ENCODE results near the gene NRXN2. TPM values are rescaled to one million over a fixed set of nuclear protein-coding genes. Genes with fewer than 3 reads are reported as not detected.

The NRXN2 gene
- total and polyA plus RNA-seq, 10 of the 15 experiments (the other 5 are each of a cell fraction or from before 2014, with no cell fraction given) = 0.03 to 1.4 (median 0.23) TPM

DNA sequence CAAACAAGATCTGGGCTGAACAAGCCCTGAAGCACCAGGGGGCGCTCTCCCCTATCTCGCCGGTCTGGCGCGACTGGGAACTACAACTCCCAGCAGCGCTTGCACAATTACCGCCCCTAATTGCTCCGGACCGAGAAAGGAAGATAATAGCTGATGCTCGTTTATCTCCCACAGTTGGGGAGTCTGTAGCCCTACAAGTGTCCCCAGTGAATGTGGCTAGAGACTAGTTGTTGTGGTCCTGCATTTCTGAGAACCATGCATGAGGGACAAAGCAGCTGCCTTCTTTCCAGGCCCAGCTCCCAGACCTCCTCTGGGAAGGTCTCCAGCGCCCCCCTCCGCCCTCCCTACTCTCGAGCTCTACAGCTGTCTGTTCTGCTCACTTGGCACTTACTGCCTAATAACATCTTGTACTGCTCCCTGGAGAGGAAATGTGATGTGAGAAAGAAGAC lies 34.4 kb downstream of the NRXN2 start:
- Histone ChIP-seq H3K9me3 (replicated peaks; ENCODE audit: control insufficient read depth, insufficient read depth, low read length) (no peaks in the 10 kb centered on the region), H3K27ac (ENCODE audit: control insufficient read depth, insufficient read depth) (no peak overlapping the region), H3K4me3 (no peak overlapping the region; the same call in 1 of the 2 replicates), H3K27me3 (replicated peaks in 1 of 2; ENCODE audit: control insufficient read depth in 2 of 2, insufficient read depth in 2 of 2, low read length in 1 of 2) (no peaks in the 10 kb centered on the region; a peak in 1 of 4 replicates), H2AFZ (ENCODE audit: control insufficient read depth, low read depth, low read length) (peak overlapping the region; percentile 86), H3K4me2 (ENCODE audit: control insufficient read depth, insufficient read depth) (peak overlapping the region; percentile 75), H3K79me2 (ENCODE audit: control insufficient read depth, insufficient read depth, low read length) (no peaks in the 10 kb centered on the region), H3K9ac (ENCODE audit: control insufficient read depth, insufficient read depth, low read length) (no peak overlapping the region), H3K36me3 (ENCODE audit: control insufficient read depth in 2 of 2, insufficient read depth in 2 of 2, low read length in 1 of 2) (no peaks in the 10 kb centered on the region), H4K20me1 (ENCODE audit: control insufficient read depth, insufficient read depth) (no peaks in the 10 kb centered on the region), H3K4me1 (ENCODE audit: control insufficient read depth, insufficient read depth, low read length) (0 out of 2 replicates have a peak, but pooled peaks cover 3% of the 10 kb centered on the region)
- in situ Hi-C loops (cut with MboI) = loop anchor here (5.0 kb wide), 1 partner anchor 49 kb away; no protein-coding TSS in a partner anchor
- intact Hi-C loops (cut with micrococcal nuclease; ENCODE audit: unreplicated experiment) = loop anchor here (1.0 to 2.0 kb wide), 3 partner anchors 34 to 55 kb away; partner anchors contain the start of gene NRXN2
- peak; percentile 99 for ATAC-seq
- under 1% methylated on average over 13 of the region's 13 CpGs for WGBS (ENCODE audit: insufficient coverage, insufficient replicate concordance, low lambda C conversion rate, missing lambda C conversion rate)
- ChIA-PET RAD21 (ENCODE audit: unreplicated experiment) (interaction anchor here (0.6 to 3.1 kb wide), 36 partner anchors 8 to 431 kb away, joined by 3 to 45 read pairs (median 4); partner anchors contain the start of genes CDC42BPG, MAP4K2, PRDX5 and RASGRP2), CTCF (interaction anchor here (0.6 to 5.6 kb wide), 59 partner anchors 9 to 641 kb away, joined by 3 to 128 read pairs (median 4); partner anchors contain the start of genes CDC42BPG, NRXN2, PRDX5 and RASGRP2), POLR2A (interaction anchor here (0.7 to 0.9 kb wide), 2 partner anchors 15 to 38 kb away, joined by 3 read pairs; no protein-coding TSS in a partner anchor), SMC1A (ENCODE audit: uncharacterized antibody, unreplicated experiment) (interaction anchor here (0.7 to 2.5 kb wide), 22 partner anchors 9 to 115 kb away, joined by 3 to 40 read pairs (median 4); partner anchors contain the start of gene RASGRP2)
- FAIRE-seq = peak; percentile 96
- DNase-seq (ENCODE audit: low read depth, low spot score) = peak; percentile 46
- BruUV-seq (replicated peaks) = no TSS peak
- TF ChIP-seq MTA2 (IDR thresholded peaks at IDR 0.05; ENCODE audit: low read depth) = peak; percentile 62; the same call in 1 of the 2 replicates
- peak; percentile 85 for TF ChIP-seq IKZF1 (conservative IDR thresholded peaks at IDR 0.05)
- TF ChIP-seq, protein P1, sequence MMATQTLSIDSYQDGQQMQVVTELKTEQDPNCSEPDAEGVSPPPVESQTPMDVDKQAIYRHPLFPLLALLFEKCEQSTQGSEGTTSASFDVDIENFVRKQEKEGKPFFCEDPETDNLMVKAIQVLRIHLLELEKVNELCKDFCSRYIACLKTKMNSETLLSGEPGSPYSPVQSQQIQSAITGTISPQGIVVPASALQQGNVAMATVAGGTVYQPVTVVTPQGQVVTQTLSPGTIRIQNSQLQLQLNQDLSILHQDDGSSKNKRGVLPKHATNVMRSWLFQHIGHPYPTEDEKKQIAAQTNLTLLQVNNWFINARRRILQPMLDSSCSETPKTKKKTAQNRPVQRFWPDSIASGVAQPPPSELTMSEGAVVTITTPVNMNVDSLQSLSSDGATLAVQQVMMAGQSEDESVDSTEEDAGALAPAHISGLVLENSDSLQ (IDR thresholded peaks at IDR 0.05) = 0 out of 2 replicates have a peak, but pooled peaks have one; percentile 4
- peak; percentile 97 for TF ChIP-seq STAT1 (conservative IDR thresholded peaks at IDR 0.05)
- peak; percentile 92 for TF ChIP-seq SIX5 (IDR thresholded peaks at IDR 0.05; ENCODE audit: low read depth, low read length, severe bottlenecking)
- TF ChIP-seq, protein P2, sequence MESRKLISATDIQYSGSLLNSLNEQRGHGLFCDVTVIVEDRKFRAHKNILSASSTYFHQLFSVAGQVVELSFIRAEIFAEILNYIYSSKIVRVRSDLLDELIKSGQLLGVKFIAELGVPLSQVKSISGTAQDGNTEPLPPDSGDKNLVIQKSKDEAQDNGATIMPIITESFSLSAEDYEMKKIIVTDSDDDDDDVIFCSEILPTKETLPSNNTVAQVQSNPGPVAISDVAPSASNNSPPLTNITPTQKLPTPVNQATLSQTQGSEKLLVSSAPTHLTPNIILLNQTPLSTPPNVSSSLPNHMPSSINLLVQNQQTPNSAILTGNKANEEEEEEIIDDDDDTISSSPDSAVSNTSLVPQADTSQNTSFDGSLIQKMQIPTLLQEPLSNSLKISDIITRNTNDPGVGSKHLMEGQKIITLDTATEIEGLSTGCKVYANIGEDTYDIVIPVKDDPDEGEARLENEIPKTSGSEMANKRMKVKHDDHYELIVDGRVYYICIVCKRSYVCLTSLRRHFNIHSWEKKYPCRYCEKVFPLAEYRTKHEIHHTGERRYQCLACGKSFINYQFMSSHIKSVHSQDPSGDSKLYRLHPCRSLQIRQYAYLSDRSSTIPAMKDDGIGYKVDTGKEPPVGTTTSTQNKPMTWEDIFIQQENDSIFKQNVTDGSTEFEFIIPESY (IDR thresholded peaks at IDR 0.05) = 0 out of 2 replicates have a peak, but pooled peaks have one; percentile 13
- no peak for TF ChIP-seq ATF3 (IDR thresholded peaks at IDR 0.05; ENCODE audit: borderline replicate concordance, extremely low read depth, low read depth, low read length)
- peak; percentile 55 for TF ChIP-seq NR2C1 (IDR thresholded peaks at IDR 0.05)
- 0 out of 2 replicates have a peak, but pooled peaks have one; percentile 27 for TF ChIP-seq IRF4 (IDR thresholded peaks at IDR 0.05; ENCODE audit: low read depth, low read length)
- no peak for TF ChIP-seq HDGF (IDR thresholded peaks at IDR 0.05)
- peak; percentile 86 for TF ChIP-seq YY1 (IDR thresholded peaks at IDR 0.05; ENCODE audit: low read depth, low read length)
- TF ChIP-seq POLR2AphosphoS5 (IDR thresholded peaks at IDR 0.05; ENCODE audit: low read length) = no peak
- no peak for TF ChIP-seq ESRRA (IDR thresholded peaks at IDR 0.05; ENCODE audit: low read length)
- TF ChIP-seq TARDBP (IDR thresholded peaks at IDR 0.05; ENCODE audit: borderline replicate concordance) = peak; percentile 88
- 0 out of 4 replicates have a peak, but pooled peaks of 1 of the 2 experiments have one; percentile 31 for TF ChIP-seq CEBPB (IDR thresholded peaks at IDR 0.05; ENCODE audit: borderline replicate concordance in 1 of 2, low read depth in 2 of 2, low read length in 2 of 2)
- peak; percentile 20 to 34; a peak in 2 of 4 replicates for TF ChIP-seq IKZF2 (IDR thresholded peaks at IDR 0.05)
- 0 out of 2 replicates have a peak, but pooled peaks have one; percentile 61 for TF ChIP-seq NBN (IDR thresholded peaks at IDR 0.05)
- no peak for TF ChIP-seq SREBF2 (IDR thresholded peaks at IDR 0.05; ENCODE audit: low read length)
- TF ChIP-seq RAD21 (IDR thresholded peaks at IDR 0.05; ENCODE audit: insufficient read depth, low read depth, low read length) = peak; percentile 69
- TF ChIP-seq, protein P3, sequence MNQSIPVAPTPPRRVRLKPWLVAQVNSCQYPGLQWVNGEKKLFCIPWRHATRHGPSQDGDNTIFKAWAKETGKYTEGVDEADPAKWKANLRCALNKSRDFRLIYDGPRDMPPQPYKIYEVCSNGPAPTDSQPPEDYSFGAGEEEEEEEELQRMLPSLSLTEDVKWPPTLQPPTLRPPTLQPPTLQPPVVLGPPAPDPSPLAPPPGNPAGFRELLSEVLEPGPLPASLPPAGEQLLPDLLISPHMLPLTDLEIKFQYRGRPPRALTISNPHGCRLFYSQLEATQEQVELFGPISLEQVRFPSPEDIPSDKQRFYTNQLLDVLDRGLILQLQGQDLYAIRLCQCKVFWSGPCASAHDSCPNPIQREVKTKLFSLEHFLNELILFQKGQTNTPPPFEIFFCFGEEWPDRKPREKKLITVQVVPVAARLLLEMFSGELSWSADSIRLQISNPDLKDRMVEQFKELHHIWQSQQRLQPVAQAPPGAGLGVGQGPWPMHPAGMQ (IDR thresholded peaks at IDR 0.05; ENCODE audit: borderline replicate concordance) = no peak
- 0 out of 2 replicates have a peak, but pooled peaks have one; percentile 40 for TF ChIP-seq WRNIP1 (IDR thresholded peaks at IDR 0.05; ENCODE audit: borderline replicate concordance, low read depth, low read length)
